Stomach smooth muscle (tissue), 2 donors: ENCODE measurements around the gene MCC.

ENCODE experiments used
- H3K27ac ChIP-seq: one replicate; pipeline ENCODE4 v1.7.0; 2013; ENCODE audit warnings: mild to moderate bottlenecking, low read length, inconsistent platforms
- H3K27me3 ChIP-seq, 2 donors: one replicate each; pipeline ENCODE4 v1.7.0; 2013; ENCODE audit warnings: low read length in 2 of 2; ENCODE audit not compliant: insufficient read depth in 2 of 2, control insufficient read depth in 1 of 2
- H3K36me3 ChIP-seq, 2 donors: one replicate each; pipeline ENCODE4 v1.7.0; 2013; ENCODE audit warnings: low read length in 2 of 2; ENCODE audit not compliant: control insufficient read depth in 2 of 2, insufficient read depth in 2 of 2
- H3K4me1 ChIP-seq: one replicate; pipeline ENCODE4 v1.7.0; 2013; ENCODE audit warnings: low read length; ENCODE audit not compliant: control insufficient read depth, insufficient read depth
- H3K4me3 ChIP-seq, 2 donors: one replicate each; pipeline ENCODE4 v1.7.0; 2013; ENCODE audit warnings: low read length in 2 of 2
- H3K9ac ChIP-seq, 2 donors: one replicate each; pipeline ENCODE4 v1.7.0; 2013; ENCODE audit warnings: low read length in 2 of 2, mild to moderate bottlenecking in 1 of 2
- H3K9me3 ChIP-seq, 2 donors: one replicate each; pipeline ENCODE4 v1.7.0; 2013; ENCODE audit warnings: low read length in 2 of 2; ENCODE audit not compliant: control insufficient read depth in 2 of 2
- donor health status: healthy.
- donor health status: Pancreatic carcinoma.

MCC gene

DNA sequence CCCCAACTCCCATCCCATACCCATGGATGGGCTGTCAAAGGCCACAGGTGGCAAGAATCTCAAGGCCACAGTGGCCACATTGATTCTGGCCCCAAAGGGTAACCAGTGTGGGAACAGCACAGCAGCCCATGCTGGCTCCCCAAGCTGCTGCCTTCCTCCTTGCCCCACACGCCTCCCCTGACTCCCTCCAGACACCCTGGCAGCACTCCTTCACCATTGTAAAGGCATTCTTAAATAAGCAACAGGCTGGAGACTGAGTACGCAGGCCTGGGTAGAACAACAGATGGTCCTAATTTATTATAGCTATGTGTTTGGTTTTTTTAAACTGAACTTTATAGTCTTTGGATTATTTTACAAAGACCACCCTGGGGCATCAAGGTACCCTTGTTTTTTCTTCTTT is 212.3 kb downstream of the MCC start:
- Histone ChIP-seq H3K36me3 (peaks cover 0 to 2% of the 10 kb centered on the region in 2 donors), H3K4me1 (peaks cover 14% of the 10 kb centered on the region), H3K9ac (no peak overlapping the region), H3K9me3 (no peaks in the 10 kb centered on the region), H3K4me3 (no peak overlapping the region), H3K27ac (no peak overlapping the region), H3K27me3 (no peaks in the 10 kb centered on the region)

- Histone ChIP-seq H3K4me3 (no peak overlapping the region), H3K9me3 (no peaks in the 10 kb centered on the region), H3K9ac (no peak overlapping the region), H3K36me3 (peaks cover 0 to 2% of the 10 kb centered on the region in 2 donors), H3K4me1 (peaks cover 14% of the 10 kb centered on the region), H3K27me3 (no peaks in the 10 kb centered on the region), H3K27ac (no peak overlapping the region)
Observed at GRCh38 chr5:113274836-113275414, 213.3 kb downstream of the MCC start.

- H3K9me3 ChIP-seq = no peaks in the 10 kb centered on the region
- H3K4me3 ChIP-seq = no peak overlapping the region
- H3K27ac ChIP-seq = no peak overlapping the region
- H3K4me1 ChIP-seq = peaks cover 14% of the 10 kb centered on the region
- H3K36me3 ChIP-seq = peaks cover 0 to 2% of the 10 kb centered on the region in 2 donors
- H3K27me3 ChIP-seq = no peaks in the 10 kb centered on the region
- H3K9ac ChIP-seq = no peak overlapping the region
Observed at GRCh38 chr5:113273948-113274347, 214.3 kb downstream of the MCC start.

DNA sequence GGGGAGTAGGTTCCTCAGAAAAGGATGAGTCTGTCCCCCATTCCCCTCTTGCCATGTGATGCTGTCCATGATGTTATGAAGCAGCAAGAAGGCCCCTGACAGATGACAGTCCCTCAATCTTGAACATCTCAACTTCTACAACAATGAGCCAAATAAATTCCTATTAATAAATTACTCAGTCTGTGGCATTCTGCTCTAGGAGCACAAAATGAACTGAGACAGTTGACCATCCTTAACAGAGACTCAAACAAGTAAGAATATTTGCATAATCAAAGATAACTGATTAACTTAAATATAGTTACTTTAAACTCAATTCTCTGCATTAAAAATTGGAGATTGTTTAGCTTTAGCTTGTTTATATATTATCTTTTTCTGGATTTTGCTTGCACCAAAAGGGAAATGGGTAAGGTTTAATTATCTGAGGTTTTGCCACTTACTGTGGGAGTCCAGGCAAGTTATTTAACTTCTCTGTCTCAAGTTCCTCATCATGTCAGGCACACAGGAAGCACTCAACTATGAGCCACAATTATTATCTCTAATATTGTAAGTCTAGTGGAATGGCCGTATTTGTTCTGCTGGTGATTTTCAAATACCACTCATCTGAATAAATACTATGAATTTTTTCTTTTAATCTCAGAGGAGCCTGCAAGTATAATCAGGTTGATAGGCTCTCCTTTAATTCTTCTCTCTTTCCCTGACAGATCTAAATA is 216.4 kb downstream of the MCC start:
- peaks cover 14% of the 10 kb centered on the region for H3K4me1 ChIP-seq
- no peak overlapping the region for H3K27ac ChIP-seq
- H3K9ac ChIP-seq = no peak overlapping the region
- H3K36me3 ChIP-seq = no peaks in the 10 kb centered on the region
- no peaks in the 10 kb centered on the region for H3K9me3 ChIP-seq
- H3K4me3 ChIP-seq = no peak overlapping the region
- no peaks in the 10 kb centered on the region for H3K27me3 ChIP-seq

- Histone ChIP-seq H3K9me3 (no peaks in the 10 kb centered on the region), H3K4me1 (peaks cover 11% of the 10 kb centered on the region), H3K27ac (no peak overlapping the region), H3K9ac (no peak overlapping the region), H3K27me3 (no peaks in the 10 kb centered on the region), H3K36me3 (no peaks in the 10 kb centered on the region), H3K4me3 (no peak overlapping the region)
Observed at GRCh38 chr5:113271015-113271414, 217.2 kb downstream of the MCC start.

DNA sequence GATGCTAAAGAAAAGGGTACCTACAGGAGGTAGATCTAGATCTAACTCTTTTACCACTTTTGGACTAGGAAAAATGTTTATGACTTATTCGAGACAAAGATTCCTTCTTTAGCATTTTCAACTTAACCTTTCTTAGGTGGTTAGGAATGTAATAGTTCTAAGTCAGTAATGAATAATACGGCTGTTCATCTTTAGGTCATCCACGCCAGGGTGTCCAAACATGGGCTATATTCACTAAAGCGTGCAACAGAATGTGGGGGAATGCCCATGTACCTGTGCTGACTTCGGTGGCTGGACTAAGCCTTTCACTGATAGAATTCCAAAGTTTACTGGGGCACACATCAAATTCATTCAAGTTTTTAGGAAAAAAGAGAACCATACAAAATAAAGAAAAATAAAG is 218.2 kb downstream of the MCC start:
- Histone ChIP-seq H3K9me3 (no peaks in the 10 kb centered on the region), H3K36me3 (no peaks in the 10 kb centered on the region), H3K27ac (no peak overlapping the region), H3K27me3 (no peaks in the 10 kb centered on the region), H3K4me1 (peaks cover 6% of the 10 kb centered on the region), H3K9ac (no peak overlapping the region), H3K4me3 (no peak overlapping the region)

- Histone ChIP-seq H3K27ac (no peak overlapping the region), H3K27me3 (no peaks in the 10 kb centered on the region), H3K36me3 (no peaks in the 10 kb centered on the region), H3K9me3 (no peaks in the 10 kb centered on the region), H3K4me1 (no peaks in the 10 kb centered on the region), H3K4me3 (no peak overlapping the region), H3K9ac (no peak overlapping the region)
Observed at GRCh38 chr5:113269023-113269997, 218.9 kb downstream of the MCC start.

GRCh38 chr5:113268232-113268631 is 220.0 kb downstream of the MCC start:
- Histone ChIP-seq H3K9ac (no peak overlapping the region), H3K27ac (no peak overlapping the region), H3K4me1 (no peaks in the 10 kb centered on the region), H3K4me3 (no peak overlapping the region), H3K9me3 (no peaks in the 10 kb centered on the region), H3K27me3 (no peaks in the 10 kb centered on the region), H3K36me3 (no peaks in the 10 kb centered on the region)

DNA sequence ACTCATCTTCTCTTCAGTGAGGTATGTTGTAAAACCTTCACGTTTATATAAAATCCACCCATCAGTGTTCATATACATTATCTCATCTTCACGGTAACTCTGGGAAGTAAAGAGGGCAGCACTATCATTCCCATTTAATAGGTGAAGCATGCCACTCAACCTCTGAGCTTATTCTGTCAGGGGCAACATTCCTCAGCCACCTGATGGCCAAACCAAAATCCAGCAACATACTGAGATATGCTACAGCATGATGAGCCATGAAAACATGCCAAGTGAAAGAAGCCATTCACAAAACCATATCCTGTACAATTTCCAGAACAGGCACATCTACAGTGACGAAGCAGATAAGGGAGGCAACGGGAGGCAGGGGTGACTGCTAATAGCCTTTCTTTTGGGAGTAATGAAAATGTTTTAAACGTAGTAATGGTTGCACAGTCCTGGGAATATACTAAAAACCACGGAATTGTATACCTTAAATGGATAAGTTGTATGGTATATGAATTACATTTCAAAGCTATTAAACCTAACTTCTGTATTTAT is 220.8 kb downstream of the MCC start:
- H3K4me1 ChIP-seq = no peaks in the 10 kb centered on the region
- H3K4me3 ChIP-seq = no peak overlapping the region
- H3K36me3 ChIP-seq = no peaks in the 10 kb centered on the region
- no peaks in the 10 kb centered on the region for H3K9me3 ChIP-seq
- H3K27me3 ChIP-seq = no peaks in the 10 kb centered on the region
- no peak overlapping the region for H3K9ac ChIP-seq
- no peak overlapping the region for H3K27ac ChIP-seq

GRCh38 chr5:113266913-113267227 is 221.4 kb downstream of the MCC start:
- Histone ChIP-seq H3K36me3 (no peaks in the 10 kb centered on the region), H3K27me3 (no peaks in the 10 kb centered on the region), H3K9me3 (no peaks in the 10 kb centered on the region), H3K4me1 (no peaks in the 10 kb centered on the region), H3K27ac (no peak overlapping the region), H3K9ac (no peak overlapping the region), H3K4me3 (no peak overlapping the region)
